ENCODE results near the gene CPSF6. TPM values are rescaled to one million over a fixed set of nuclear protein-coding genes. Genes with fewer than 3 reads are reported as not detected.
A peak's percentile ranks its signal among the peaks of the same experiment; 100 is the strongest.

CPSF6 gene
- total and polyA plus RNA-seq, 2 donors from 2014 or later, result 21.0 to 57.3 TPM

DNA sequence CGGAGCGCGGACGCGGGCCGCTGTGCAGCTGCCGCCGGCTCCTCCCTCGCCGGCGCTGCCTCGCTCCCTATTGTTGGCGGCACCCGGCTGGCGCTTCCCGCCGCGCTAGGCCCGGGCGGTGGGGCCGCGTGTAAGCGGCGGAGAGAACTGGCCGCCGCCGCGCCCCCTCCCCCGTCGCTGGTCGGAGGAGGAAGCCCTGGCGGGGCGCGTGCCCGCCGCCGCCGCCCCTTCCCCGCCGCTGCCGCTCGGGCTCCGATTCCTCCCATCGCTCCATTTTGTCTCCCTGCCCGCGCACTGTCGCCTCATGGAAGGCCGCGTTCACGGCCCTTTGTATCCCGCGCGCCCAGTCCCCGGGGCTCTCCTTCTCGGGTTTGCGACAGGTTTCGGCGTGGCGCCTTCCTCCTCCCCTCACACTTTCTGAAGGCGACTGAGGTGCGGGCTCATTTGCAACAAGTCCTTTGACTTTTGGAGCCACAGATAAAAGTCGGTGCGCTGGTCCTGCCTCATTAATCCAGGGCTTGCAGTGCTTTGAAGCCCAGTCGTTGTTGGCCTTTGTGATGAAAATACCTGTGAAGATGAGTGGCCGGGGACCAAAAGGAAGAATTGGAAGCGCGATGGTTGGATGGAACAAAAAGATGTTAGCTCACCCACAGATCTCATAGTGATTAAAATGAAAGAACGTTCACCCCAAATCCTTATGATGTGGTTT, 707 bp downstream of the CPSF6 start:
- FAIRE-seq, result no peak
- intact Hi-C loops (cut with DNase I), result no loop called here
- TF ChIP-seq, protein P1, sequence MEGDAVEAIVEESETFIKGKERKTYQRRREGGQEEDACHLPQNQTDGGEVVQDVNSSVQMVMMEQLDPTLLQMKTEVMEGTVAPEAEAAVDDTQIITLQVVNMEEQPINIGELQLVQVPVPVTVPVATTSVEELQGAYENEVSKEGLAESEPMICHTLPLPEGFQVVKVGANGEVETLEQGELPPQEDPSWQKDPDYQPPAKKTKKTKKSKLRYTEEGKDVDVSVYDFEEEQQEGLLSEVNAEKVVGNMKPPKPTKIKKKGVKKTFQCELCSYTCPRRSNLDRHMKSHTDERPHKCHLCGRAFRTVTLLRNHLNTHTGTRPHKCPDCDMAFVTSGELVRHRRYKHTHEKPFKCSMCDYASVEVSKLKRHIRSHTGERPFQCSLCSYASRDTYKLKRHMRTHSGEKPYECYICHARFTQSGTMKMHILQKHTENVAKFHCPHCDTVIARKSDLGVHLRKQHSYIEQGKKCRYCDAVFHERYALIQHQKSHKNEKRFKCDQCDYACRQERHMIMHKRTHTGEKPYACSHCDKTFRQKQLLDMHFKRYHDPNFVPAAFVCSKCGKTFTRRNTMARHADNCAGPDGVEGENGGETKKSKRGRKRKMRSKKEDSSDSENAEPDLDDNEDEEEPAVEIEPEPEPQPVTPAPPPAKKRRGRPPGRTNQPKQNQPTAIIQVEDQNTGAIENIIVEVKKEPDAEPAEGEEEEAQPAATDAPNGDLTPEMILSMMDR (IDR thresholded peaks at IDR 0.05; ENCODE audit: borderline replicate concordance, extremely low read depth, insufficient read depth), result no peak

DNA sequence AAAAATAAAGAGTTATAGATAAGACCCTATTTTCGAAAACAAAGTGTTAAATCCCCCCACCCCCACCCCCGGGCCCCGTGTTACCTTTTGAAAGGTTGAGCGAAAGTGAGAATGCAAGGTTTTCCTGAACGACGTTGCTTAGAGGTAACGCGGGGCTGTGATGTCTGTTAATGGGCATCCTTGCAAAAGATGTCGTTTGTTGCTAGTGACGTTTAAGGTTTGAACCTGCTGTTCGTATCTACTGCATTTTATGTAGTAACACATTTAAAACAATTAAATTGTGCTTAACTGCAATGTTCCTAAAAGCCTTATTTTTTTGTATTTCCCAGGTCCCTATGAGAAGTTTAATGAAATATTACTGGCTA, 1.2 kb downstream of the CPSF6 start:
- no peak for FAIRE-seq
- H3K4me1 ChIP-seq (ENCODE audit: control insufficient read depth in 2 of 3, insufficient read depth in 2 of 3, low read depth in 1 of 3, low read length in 3 of 3), result peaks cover 0 to 12% (median 0%) of the 10 kb centered on the region in 3 donors
- DNase-seq, result peak in 4 of 5 donors; percentile 14 to 47 (median 43)
- intact Hi-C loops (cut with DNase I), result no loop called here
- no peaks in the 10 kb centered on the region for H3K9me3 ChIP-seq (ENCODE audit: control insufficient read depth in 2 of 3, insufficient read depth in 1 of 3, low read length in 3 of 3)
- no peaks in the 10 kb centered on the region for H3K36me3 ChIP-seq (ENCODE audit: control insufficient read depth in 2 of 3, insufficient read depth in 3 of 3, low read length in 3 of 3)
- H3K4me3 ChIP-seq (ENCODE audit: low read length in 3 of 3), result peak overlapping the region; percentile 68 to 91 (median 88)
- TF ChIP-seq, protein P1 (IDR thresholded peaks at IDR 0.05; ENCODE audit: borderline replicate concordance, extremely low read depth, insufficient read depth), result no peak
- no peaks in the 10 kb centered on the region for H3K27me3 ChIP-seq (ENCODE audit: control insufficient read depth, insufficient read depth, low read length)
- peak overlapping the region in 1 of 2 donors; percentile 97 for H3K27ac ChIP-seq (ENCODE audit: low read depth in 2 of 2, low read length in 2 of 2)
- H3K9ac ChIP-seq (ENCODE audit: low read length in 3 of 3), result peak overlapping the region; percentile 8 to 95 (median 77)

More for the DNA sequence above, 707 bp downstream of the CPSF6 start:
- peak; percentile 67 to 87 (median 75) for DNase-seq
- peak overlapping the region; percentile 77 to 95 (median 81) for H3K9ac ChIP-seq (ENCODE audit: low read length in 3 of 3)
- no peaks in the 10 kb centered on the region for H3K36me3 ChIP-seq (ENCODE audit: control insufficient read depth in 2 of 3, insufficient read depth in 3 of 3, low read length in 3 of 3)
- no peaks in the 10 kb centered on the region for H3K27me3 ChIP-seq (ENCODE audit: control insufficient read depth, insufficient read depth, low read length)
- H3K9me3 ChIP-seq (ENCODE audit: control insufficient read depth in 2 of 3, insufficient read depth in 1 of 3, low read length in 3 of 3), result no peaks in the 10 kb centered on the region
- H3K4me3 ChIP-seq (ENCODE audit: low read length in 3 of 3), result peak overlapping the region; percentile 68 to 91 (median 88)
- H3K27ac ChIP-seq (ENCODE audit: low read depth in 2 of 2, low read length in 2 of 2), result peak overlapping the region; percentile 83 to 97
- H3K4me1 ChIP-seq (ENCODE audit: control insufficient read depth in 2 of 3, insufficient read depth in 2 of 3, low read depth in 1 of 3, low read length in 3 of 3), result peaks cover 0 to 12% (median 0%) of the 10 kb centered on the region in 3 donors

DNA sequence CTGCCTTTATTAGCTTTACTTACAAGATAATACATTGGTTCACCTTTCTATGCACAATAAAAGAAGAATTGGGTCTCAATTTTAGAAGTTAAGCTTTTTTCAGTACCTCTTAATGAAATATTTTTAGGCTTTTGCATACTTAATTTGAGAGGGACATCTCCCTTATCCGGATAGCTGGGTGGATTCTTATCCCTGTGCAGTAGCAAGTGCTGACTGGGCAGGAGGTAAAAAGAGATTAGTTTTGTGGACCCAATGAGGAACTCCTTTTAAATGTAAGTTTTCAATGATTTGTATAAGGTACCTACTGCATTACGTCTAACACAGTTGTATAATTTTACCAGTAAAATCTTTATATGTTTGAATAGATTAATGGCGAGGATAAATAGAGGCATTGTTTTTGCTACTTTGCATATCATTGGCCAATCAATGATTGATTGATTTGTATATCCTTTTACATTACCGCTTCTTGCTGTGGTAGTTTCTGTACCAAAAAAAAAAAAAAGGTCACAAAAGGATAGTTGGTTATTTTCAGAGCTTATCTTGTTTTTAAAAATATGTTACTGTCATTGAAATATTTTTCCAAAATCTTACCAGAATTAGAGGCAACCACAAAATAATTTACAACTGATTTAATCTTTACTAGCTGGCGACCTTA, 2.2 kb downstream of the CPSF6 start:
- Histone ChIP-seq H3K4me3 (ENCODE audit: low read length in 3 of 3) (peak overlapping the region; percentile 22 to 91 (median 40)), H3K36me3 (ENCODE audit: control insufficient read depth in 2 of 3, insufficient read depth in 3 of 3, low read length in 3 of 3) (no peaks in the 10 kb centered on the region), H3K9ac (ENCODE audit: low read length in 3 of 3) (peak overlapping the region in 1 of 3 donors; percentile 6), H3K9me3 (ENCODE audit: control insufficient read depth in 2 of 3, insufficient read depth in 1 of 3, low read length in 3 of 3) (no peaks in the 10 kb centered on the region), H3K27ac (ENCODE audit: low read depth in 2 of 2, low read length in 2 of 2) (no peak overlapping the region), H3K4me1 (ENCODE audit: control insufficient read depth in 2 of 3, insufficient read depth in 2 of 3, low read depth in 1 of 3, low read length in 3 of 3) (peaks cover 0 to 12% (median 0%) of the 10 kb centered on the region in 3 donors), H3K27me3 (ENCODE audit: control insufficient read depth, insufficient read depth, low read length) (no peaks in the 10 kb centered on the region)
- FAIRE-seq (no peak), DNase-seq (peak in 2 of 5 donors; percentile 24 to 48)
- intact Hi-C loops (cut with DNase I), result no loop called here
- TF ChIP-seq, protein P1 (IDR thresholded peaks at IDR 0.05; ENCODE audit: borderline replicate concordance, extremely low read depth, insufficient read depth), result no peak
